Keratinocyte (primary cell): Measurements from ENCODE around the gene PCCA. TPM values are rescaled to one million over a fixed set of nuclear protein-coding genes. Genes with fewer than 3 reads are reported as not detected.

Source experiments
- DNase-seq: peaks from one replicate; pipeline ENCODE4 v3.0.0-alpha.2; 2011; ENCODE audit warnings: low read depth, missing footprints, low spot score
- FAIRE-seq: peaks from 2 replicates; lab custom pipeline; 2011; peaks lifted over from hg19 to GRCh38; lab: Jason Lieb, UNC
- H2AFZ ChIP-seq: 2 replicates; pipeline ENCODE4 v1.6.0; 2012; ENCODE audit warnings: low read length, control low read depth, inconsistent platforms; ENCODE audit not compliant: control insufficient read depth
- H3K27ac ChIP-seq: 2 replicates; pipeline ENCODE4 v1.5.1; 2011; ENCODE audit warnings: low read length; ENCODE audit not compliant: control insufficient read depth, insufficient read depth
- H3K27me3 ChIP-seq: 3 replicates; pipeline ENCODE4 v1.6.0; 2011; ENCODE audit warnings: low read length; ENCODE audit not compliant: control insufficient read depth, insufficient read depth; ENCODE audit errors: extremely low read depth
- H3K36me3 ChIP-seq, 2 experiments: 2 replicates in 1 of 2; 3 replicates in 1 of 2; pipeline ENCODE4 v1.5.1; 2011; ENCODE audit warnings: low read length in 2 of 2, mild to moderate bottlenecking in 1 of 2; ENCODE audit not compliant: control insufficient read depth in 2 of 2, insufficient read depth in 2 of 2; ENCODE audit errors: extremely low read depth in 1 of 2
- H3K4me1 ChIP-seq: 3 replicates; pipeline ENCODE4 v1.5.1; 2011; ENCODE audit warnings: low read length; ENCODE audit not compliant: control insufficient read depth, insufficient read depth; ENCODE audit errors: extremely low read depth
- H3K4me2 ChIP-seq: 3 replicates; pipeline ENCODE4 v1.6.0; 2011; ENCODE audit warnings: low read depth, low read length; ENCODE audit not compliant: control insufficient read depth, insufficient read depth; ENCODE audit errors: extremely low read depth
- H3K4me3 ChIP-seq, 3 experiments: fragments of 200-600 bp in 1 of 3; sonication (generic) in 1 of 3; 2 replicates in 2 of 3; 3 replicates in 1 of 3; pipeline ENCODE4 v1.5.1; 2011 to 2016; ENCODE audit warnings: low read length in 3 of 3, mild to moderate bottlenecking in 3 of 3, control low read depth in 2 of 3, inconsistent platforms in 1 of 3, low read depth in 1 of 3, mixed read lengths in 1 of 3, mixed run types in 1 of 3, moderate library complexity in 1 of 3; ENCODE audit not compliant: control insufficient read depth in 2 of 3, insufficient read depth in 2 of 3; ENCODE audit errors: extremely low read depth in 1 of 3
- H3K79me2 ChIP-seq: 2 replicates; pipeline ENCODE4 v1.6.0; 2012; ENCODE audit warnings: low read length; ENCODE audit not compliant: control insufficient read depth, insufficient read depth
- H3K9ac ChIP-seq: 3 replicates; pipeline ENCODE4 v1.6.0; 2011; ENCODE audit warnings: low read length; ENCODE audit not compliant: control insufficient read depth, insufficient read depth; ENCODE audit errors: extremely low read depth
- H3K9me1 ChIP-seq: 3 replicates; pipeline ENCODE4 v1.6.0; 2011; ENCODE audit warnings: low read length; ENCODE audit not compliant: control insufficient read depth, insufficient read depth; ENCODE audit errors: extremely low read depth
- H3K9me3 ChIP-seq: 2 replicates; pipeline ENCODE4 v1.5.1; 2012; ENCODE audit warnings: low read depth, low read length; ENCODE audit not compliant: control insufficient read depth
- H4K20me1 ChIP-seq: 3 replicates; pipeline ENCODE4 v1.6.0; 2011; ENCODE audit warnings: low read length; ENCODE audit not compliant: control insufficient read depth, insufficient read depth; ENCODE audit errors: extremely low read depth
- CTCF ChIP-seq, 3 experiments: IDR thresholded peaks in 1 of 3; conservative IDR thresholded peaks in 1 of 3; optimal IDR thresholded peaks in 1 of 3; 2 replicates in 2 of 3; 3 replicates in 1 of 3; pipeline versions ENCODE3 to v1.5.1; 2011; ENCODE audit warnings: low read length in 3 of 3, mild to moderate bottlenecking in 3 of 3, moderate library complexity in 2 of 3, control low read depth in 1 of 3, inconsistent platforms in 1 of 3; ENCODE audit not compliant: insufficient read depth in 2 of 3; ENCODE audit errors: extremely low read depth in 1 of 3
- EZH2 ChIP-seq: IDR thresholded peaks from one replicate; pipeline ENCODE4 v1.6.1; 2012; ENCODE audit warnings: inconsistent platforms, mild to moderate bottlenecking, low read length, moderate library complexity
- dilution Hi-C: fragments of 300-500 bp; cut with MboI; formaldehyde crosslinking; loops from one replicate; pipeline ENCODE4 v1.7.0; 2020; ENCODE audit warnings: low sequenced_read_pairs; ENCODE audit not compliant: extremely low pct_ligation_motif_present
- polyA plus RNA-seq, 5 experiments: library from polyadenylated mRNA; depleted of rRNA in 3 of 5; stranded (reverse) in 3 of 5; stranded (forward) in 1 of 5; unstranded in 1 of 5; fragments of >200 nt; gene quantifications; 1 replicate in 1 of 5; 2 replicates in 3 of 5; 3 replicates in 1 of 5; pipeline versions ENCODE4 v1.2.1 to v1.2.3, GENCODE V29; 2011 to 2012; ENCODE audit warnings: missing spikeins in 2 of 5, low read depth in 1 of 5, low replicate concordance in 1 of 5

Gene PCCA
- polyA plus RNA-seq, 1 donor (not counting 4 experiments of a cell fraction or from before 2014, with no cell fraction given), result 8.1 TPM

- Histone ChIP-seq H3K4me2 (no peak overlapping the region), H3K79me2 (no peaks in the 10 kb centered on the region), H3K27ac (no peak overlapping the region), H3K9me3 (no peaks in the 10 kb centered on the region), H3K9ac (no peak overlapping the region), H3K9me1 (no peaks in the 10 kb centered on the region), H4K20me1 (no peaks in the 10 kb centered on the region), H3K27me3 (no peaks in the 10 kb centered on the region), H3K36me3 (no peaks in the 10 kb centered on the region), H2AFZ (no peak overlapping the region), H3K4me1 (no peaks in the 10 kb centered on the region), H3K4me3 (no peak overlapping the region)
- no peak for TF ChIP-seq EZH2
- FAIRE-seq, result no peak
- dilution Hi-C loops, result no loop called here
- no peak for DNase-seq
Observed at GRCh38 chr13:100563779-100564178, 474.9 kb downstream of the PCCA start.

GRCh38 chr13:100564444-100565223 is 475.7 kb downstream of the PCCA start:
- FAIRE-seq (no peak), DNase-seq (no peak)
- H3K4me1 ChIP-seq, result no peaks in the 10 kb centered on the region
- no peak overlapping the region for H3K4me3 ChIP-seq
- H3K27ac ChIP-seq, result no peak overlapping the region
- no peaks in the 10 kb centered on the region for H3K9me1 ChIP-seq
- dilution Hi-C loops, result no loop called here
- no peaks in the 10 kb centered on the region for H3K9me3 ChIP-seq
- no peaks in the 10 kb centered on the region for H3K79me2 ChIP-seq
- H3K9ac ChIP-seq, result no peak overlapping the region
- H3K36me3 ChIP-seq, result no peaks in the 10 kb centered on the region
- H3K27me3 ChIP-seq, result no peaks in the 10 kb centered on the region
- no peak for TF ChIP-seq EZH2
- no peak for TF ChIP-seq CTCF (optimal IDR thresholded peaks at IDR 0.05 in 1 of 3, IDR thresholded peaks at IDR 0.05 in 1 of 3, conservative IDR thresholded peaks at IDR 0.05 in 1 of 3; ENCODE audit: extremely low read depth in 1 of 3, insufficient read depth in 2 of 3, low read length in 3 of 3)
- no peaks in the 10 kb centered on the region for H4K20me1 ChIP-seq
- no peak overlapping the region for H2AFZ ChIP-seq
- H3K4me2 ChIP-seq, result no peak overlapping the region

GRCh38 chr13:100565286-100565685 is 476.4 kb downstream of the PCCA start:
- no peaks in the 10 kb centered on the region for H3K9me3 ChIP-seq
- dilution Hi-C loops, result no loop called here
- H4K20me1 ChIP-seq, result no peaks in the 10 kb centered on the region

More at GRCh38 chr13:100565286-100565685, 476.4 kb downstream of the PCCA start:
- Histone ChIP-seq H3K4me1 (no peaks in the 10 kb centered on the region), H3K4me2 (no peak overlapping the region), H3K9me1 (no peaks in the 10 kb centered on the region), H3K27me3 (no peaks in the 10 kb centered on the region), H3K4me3 (no peak overlapping the region), H3K27ac (no peak overlapping the region), H3K36me3 (no peaks in the 10 kb centered on the region), H3K9ac (no peak overlapping the region), H3K79me2 (no peaks in the 10 kb centered on the region), H2AFZ (no peak overlapping the region)
- FAIRE-seq (no peak), DNase-seq (no peak)
- TF ChIP-seq EZH2, result no peak
- no peak for TF ChIP-seq CTCF (optimal IDR thresholded peaks at IDR 0.05 in 1 of 3, IDR thresholded peaks at IDR 0.05 in 1 of 3, conservative IDR thresholded peaks at IDR 0.05 in 1 of 3; ENCODE audit: extremely low read depth in 1 of 3, insufficient read depth in 2 of 3, low read length in 3 of 3)
